GM12878 (cell line): ENCODE results near the gene TOX4. TPM values are rescaled to one million over a fixed set of nuclear protein-coding genes. Genes with fewer than 3 reads are reported as not detected.

Experiments
- RAD21 ChIP-seq: IDR thresholded peaks from 2 replicates; pipeline ENCODE4 v1.6.1; 2011; ENCODE audit warnings: mild to moderate bottlenecking, low read depth, low read length, moderate library complexity; ENCODE audit not compliant: insufficient read depth
- polyA plus RNA-seq, 11 experiments: library from polyadenylated mRNA; depleted of rRNA in 4 of 11; unstranded in 6 of 11; stranded (reverse) in 5 of 11; fragments of >200 nt; fragmentation: Nextera tagmentation in 4 of 11; fragmentation: Illumina TruSeq in 1 of 11; extraction: Ambion mirVana in 4 of 11; extraction: Trizol in 1 of 11; gene quantifications; 1 replicate in 1 of 11; 2 replicates in 10 of 11; pipeline versions ENCODE4 v1.2.1 to v1.2.3, GENCODE V29; 2011 to 2016; ENCODE audit warnings: inconsistent platforms in 2 of 11, missing spikeins in 2 of 11, low read depth in 1 of 11
- total RNA-seq, 4 experiments: library from RNA; depleted of rRNA in 3 of 4; stranded (reverse); fragments of >200 nt in 3 of 4; fragmentation: Illumina TruSeq in 1 of 4; extraction: Trizol in 1 of 4; gene quantifications; 2 replicates each; pipeline versions ENCODE4 v1.2.1 to v1.2.3, GENCODE V29; 2013 to 2021
- TF ChIP-seq, protein P1 (sequence below): fragments of 450-650 bp; formaldehyde crosslinking; IDR thresholded peaks from 2 replicates; pipeline ENCODE4 v1.4.0; 2020; ENCODE audit warnings: mild to moderate bottlenecking, moderate library complexity
- TF ChIP-seq, protein P2 (sequence below): IDR thresholded peaks from 2 replicates; pipeline ENCODE4 v1.6.1; 2012; ENCODE audit warnings: mild to moderate bottlenecking, low read depth, low read length

TOX4 gene
- total and polyA plus RNA-seq, 10 of the 15 experiments (the other 5 are each of a cell fraction or from before 2014, with no cell fraction given) = 18.4 to 113 (median 55.2) TPM

DNA sequence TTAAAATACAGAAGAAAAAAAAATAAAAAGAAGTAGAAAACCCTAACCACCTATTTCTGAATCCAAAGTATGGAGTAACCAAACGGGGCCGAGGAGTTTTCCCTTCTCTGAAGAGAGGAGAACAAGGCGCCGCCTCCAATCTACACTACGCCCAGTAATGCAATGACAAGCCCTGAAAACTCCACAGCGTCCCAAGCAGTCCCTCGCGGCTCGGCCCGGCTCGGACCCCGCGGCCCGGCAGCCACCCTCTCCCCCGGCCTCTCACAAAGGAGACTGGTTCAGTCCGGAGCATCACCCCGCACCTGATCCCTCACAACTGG lies 21.4 kb upstream of the TOX4 start (continued):
- TF ChIP-seq, protein P1, sequence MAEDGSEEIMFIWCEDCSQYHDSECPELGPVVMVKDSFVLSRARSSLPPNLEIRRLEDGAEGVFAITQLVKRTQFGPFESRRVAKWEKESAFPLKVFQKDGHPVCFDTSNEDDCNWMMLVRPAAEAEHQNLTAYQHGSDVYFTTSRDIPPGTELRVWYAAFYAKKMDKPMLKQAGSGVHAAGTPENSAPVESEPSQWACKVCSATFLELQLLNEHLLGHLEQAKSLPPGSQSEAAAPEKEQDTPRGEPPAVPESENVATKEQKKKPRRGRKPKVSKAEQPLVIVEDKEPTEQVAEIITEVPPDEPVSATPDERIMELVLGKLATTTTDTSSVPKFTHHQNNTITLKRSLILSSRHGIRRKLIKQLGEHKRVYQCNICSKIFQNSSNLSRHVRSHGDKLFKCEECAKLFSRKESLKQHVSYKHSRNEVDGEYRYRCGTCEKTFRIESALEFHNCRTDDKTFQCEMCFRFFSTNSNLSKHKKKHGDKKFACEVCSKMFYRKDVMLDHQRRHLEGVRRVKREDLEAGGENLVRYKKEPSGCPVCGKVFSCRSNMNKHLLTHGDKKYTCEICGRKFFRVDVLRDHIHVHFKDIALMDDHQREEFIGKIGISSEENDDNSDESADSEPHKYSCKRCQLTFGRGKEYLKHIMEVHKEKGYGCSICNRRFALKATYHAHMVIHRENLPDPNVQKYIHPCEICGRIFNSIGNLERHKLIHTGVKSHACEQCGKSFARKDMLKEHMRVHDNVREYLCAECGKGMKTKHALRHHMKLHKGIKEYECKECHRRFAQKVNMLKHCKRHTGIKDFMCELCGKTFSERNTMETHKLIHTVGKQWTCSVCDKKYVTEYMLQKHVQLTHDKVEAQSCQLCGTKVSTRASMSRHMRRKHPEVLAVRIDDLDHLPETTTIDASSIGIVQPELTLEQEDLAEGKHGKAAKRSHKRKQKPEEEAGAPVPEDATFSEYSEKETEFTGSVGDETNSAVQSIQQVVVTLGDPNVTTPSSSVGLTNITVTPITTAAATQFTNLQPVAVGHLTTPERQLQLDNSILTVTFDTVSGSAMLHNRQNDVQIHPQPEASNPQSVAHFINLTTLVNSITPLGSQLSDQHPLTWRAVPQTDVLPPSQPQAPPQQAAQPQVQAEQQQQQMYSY (CRISPR knock-in tag) = no peak
- TF ChIP-seq RAD21 = no peak
- TF ChIP-seq, protein P2, sequence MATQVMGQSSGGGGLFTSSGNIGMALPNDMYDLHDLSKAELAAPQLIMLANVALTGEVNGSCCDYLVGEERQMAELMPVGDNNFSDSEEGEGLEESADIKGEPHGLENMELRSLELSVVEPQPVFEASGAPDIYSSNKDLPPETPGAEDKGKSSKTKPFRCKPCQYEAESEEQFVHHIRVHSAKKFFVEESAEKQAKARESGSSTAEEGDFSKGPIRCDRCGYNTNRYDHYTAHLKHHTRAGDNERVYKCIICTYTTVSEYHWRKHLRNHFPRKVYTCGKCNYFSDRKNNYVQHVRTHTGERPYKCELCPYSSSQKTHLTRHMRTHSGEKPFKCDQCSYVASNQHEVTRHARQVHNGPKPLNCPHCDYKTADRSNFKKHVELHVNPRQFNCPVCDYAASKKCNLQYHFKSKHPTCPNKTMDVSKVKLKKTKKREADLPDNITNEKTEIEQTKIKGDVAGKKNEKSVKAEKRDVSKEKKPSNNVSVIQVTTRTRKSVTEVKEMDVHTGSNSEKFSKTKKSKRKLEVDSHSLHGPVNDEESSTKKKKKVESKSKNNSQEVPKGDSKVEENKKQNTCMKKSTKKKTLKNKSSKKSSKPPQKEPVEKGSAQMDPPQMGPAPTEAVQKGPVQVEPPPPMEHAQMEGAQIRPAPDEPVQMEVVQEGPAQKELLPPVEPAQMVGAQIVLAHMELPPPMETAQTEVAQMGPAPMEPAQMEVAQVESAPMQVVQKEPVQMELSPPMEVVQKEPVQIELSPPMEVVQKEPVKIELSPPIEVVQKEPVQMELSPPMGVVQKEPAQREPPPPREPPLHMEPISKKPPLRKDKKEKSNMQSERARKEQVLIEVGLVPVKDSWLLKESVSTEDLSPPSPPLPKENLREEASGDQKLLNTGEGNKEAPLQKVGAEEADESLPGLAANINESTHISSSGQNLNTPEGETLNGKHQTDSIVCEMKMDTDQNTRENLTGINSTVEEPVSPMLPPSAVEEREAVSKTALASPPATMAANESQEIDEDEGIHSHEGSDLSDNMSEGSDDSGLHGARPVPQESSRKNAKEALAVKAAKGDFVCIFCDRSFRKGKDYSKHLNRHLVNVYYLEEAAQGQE = no peak
